Esophagus (tissue), 2 donors: ENCODE results near the gene PRKCH. TPM values are rescaled to one million over a fixed set of nuclear protein-coding genes. Genes with fewer than 3 reads are reported as not detected.
A peak's percentile ranks its signal among the peaks of the same experiment; 100 is the strongest.

Experiments
- H3K27ac ChIP-seq, 2 donors: one replicate each; pipeline ENCODE4 v1.5.1; 2013; ENCODE audit warnings: low read depth in 2 of 2, mild to moderate bottlenecking in 2 of 2, inconsistent platforms in 1 of 2, low read length in 1 of 2, moderate library complexity in 1 of 2
- H3K27me3 ChIP-seq, 2 donors: one replicate each; pipeline ENCODE4 v1.6.1; 2013; ENCODE audit warnings: low read length in 2 of 2, control low read depth in 1 of 2, mild to moderate bottlenecking in 1 of 2; ENCODE audit not compliant: insufficient read depth in 2 of 2, control insufficient read depth in 1 of 2
- H3K36me3 ChIP-seq, 2 donors: one replicate each; pipeline ENCODE4 v1.6.1; 2013; ENCODE audit warnings: low read length in 1 of 2; ENCODE audit not compliant: control insufficient read depth in 2 of 2, insufficient read depth in 2 of 2
- H3K4me1 ChIP-seq, 2 donors: one replicate each; pipeline ENCODE4 v1.6.1; 2013; ENCODE audit warnings: low read length in 1 of 2; ENCODE audit not compliant: control insufficient read depth in 2 of 2, insufficient read depth in 2 of 2
- H3K4me3 ChIP-seq, 2 donors: one replicate each; pipeline ENCODE4 v1.5.1; 2013; ENCODE audit warnings: low read length in 2 of 2, mild to moderate bottlenecking in 2 of 2, low read depth in 1 of 2, moderate library complexity in 1 of 2
- H3K9me3 ChIP-seq, 2 donors: one replicate each; pipeline ENCODE4 v1.6.1; 2013; ENCODE audit warnings: mild to moderate bottlenecking in 2 of 2, low read depth in 1 of 2, low read length in 1 of 2, moderate library complexity in 1 of 2; ENCODE audit not compliant: control insufficient read depth in 2 of 2, insufficient read depth in 1 of 2
- WGBS, 2 donors: extraction: QIAGEN DNeasy Blood & Tissue Kit; methylation state at CpG; one replicate each; pipeline ENCODE4 v1.1.7; 2013; 5-methylcytosine and 5-hydroxymethylcytosine counted together
- polyA plus RNA-seq, 2 donors: library from polyadenylated mRNA; stranded (reverse); fragments of 200-250 nt; gene quantifications; one replicate each; pipeline ENCODE4 v1.2.3, GENCODE V29; 2013
- donor health status: healthy with polysubstance abuse.
- donor health status: Bipolar disorder and iron deficiency.

The PRKCH gene
- polyA plus RNA-seq, 2 donors: 17.3 to 17.6 TPM

DNA sequence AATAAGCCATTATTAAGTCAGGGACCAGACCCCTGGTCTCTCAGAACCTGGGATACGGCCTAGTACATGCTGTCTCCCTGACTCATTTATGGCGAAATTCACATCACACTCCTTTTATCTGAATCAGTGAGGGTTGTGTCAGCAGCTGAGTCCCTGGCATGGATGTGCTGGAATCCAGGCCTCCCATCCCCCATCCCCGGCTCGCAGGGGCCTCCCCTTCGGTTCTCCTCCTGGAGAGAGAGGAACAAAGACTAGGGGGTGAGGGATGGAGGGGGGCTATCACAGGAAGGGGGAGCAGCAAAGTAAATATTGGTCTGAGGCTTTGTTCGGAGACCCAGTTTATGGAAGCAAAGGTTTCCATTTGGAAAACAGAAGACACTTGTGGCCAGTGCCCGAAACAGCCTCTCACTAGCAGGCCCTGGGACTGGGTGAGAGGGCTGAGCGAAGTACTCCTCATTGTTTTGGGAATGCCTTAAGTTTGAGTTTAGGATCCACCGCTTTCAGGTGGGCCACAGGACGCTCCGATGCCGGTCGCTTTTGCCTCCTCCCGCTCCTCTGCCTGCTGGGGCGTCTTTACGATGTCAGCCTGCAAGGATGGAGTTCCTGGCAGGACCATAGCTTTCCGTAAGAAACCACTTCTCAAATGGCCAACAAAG lies 145.0 kb downstream of the PRKCH start:
- WGBS, 2 donors: 73 to 75% methylated on average over 17 of the region's 17 CpGs
- H3K4me1 ChIP-seq: peaks cover 3 to 10% of the 10 kb centered on the region in 2 donors
- no peak overlapping the region for H3K27ac ChIP-seq
- H3K9me3 ChIP-seq: no peaks in the 10 kb centered on the region
- H3K36me3 ChIP-seq: no peaks in the 10 kb centered on the region
- H3K27me3 ChIP-seq: no peaks in the 10 kb centered on the region
- H3K4me3 ChIP-seq: no peak overlapping the region

DNA sequence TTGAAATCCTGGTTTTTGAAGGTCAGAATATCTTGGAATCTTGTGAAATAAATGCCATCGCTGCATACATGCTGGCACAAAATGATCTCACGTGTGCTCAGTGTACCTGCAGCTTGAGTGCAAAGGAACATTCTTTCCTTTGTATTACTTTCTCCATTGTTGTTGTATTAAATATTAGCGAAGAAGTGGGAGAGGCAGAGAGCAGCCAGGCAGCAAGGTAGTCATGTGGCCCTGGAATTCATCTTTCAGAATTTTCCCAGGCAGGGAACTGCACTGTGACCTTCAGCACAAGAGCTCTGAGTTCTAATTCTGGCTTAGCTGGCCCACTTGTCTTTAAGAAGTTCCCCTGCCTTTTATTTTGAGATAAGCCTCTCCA lies 145.5 kb downstream of the PRKCH start:
- Histone ChIP-seq H3K36me3 (no peaks in the 10 kb centered on the region), H3K4me1 (peaks cover 4 to 10% of the 10 kb centered on the region in 2 donors), H3K9me3 (no peaks in the 10 kb centered on the region), H3K27ac (no peak overlapping the region), H3K27me3 (no peaks in the 10 kb centered on the region), H3K4me3 (no peak overlapping the region)
- 77 to 87% methylated on average over 3 of the region's 3 CpGs for WGBS, 2 donors

DNA sequence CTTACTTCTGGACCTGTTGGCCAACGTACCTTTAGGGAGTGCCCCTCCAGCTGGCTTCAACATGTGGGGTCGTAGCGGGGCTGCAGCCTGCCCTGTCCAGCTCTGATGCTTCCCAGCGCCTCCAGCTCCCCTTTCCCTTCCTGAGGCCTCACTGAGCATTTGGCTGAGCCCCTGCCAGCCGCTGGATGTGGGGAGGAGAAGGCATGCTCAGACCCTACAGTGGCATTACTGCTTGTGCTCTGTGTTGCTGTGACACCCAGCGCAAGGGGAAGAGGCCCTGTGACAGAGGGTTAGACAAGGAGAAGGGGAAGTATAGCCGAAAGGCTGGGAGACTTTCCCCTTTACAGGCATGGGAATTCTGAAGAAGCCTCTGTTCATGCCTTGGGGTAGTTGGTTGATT lies 145.9 kb downstream of the PRKCH start:
- 82 to 86% methylated on average over 7 of the region's 7 CpGs for WGBS, 2 donors
- no peaks in the 10 kb centered on the region for H3K36me3 ChIP-seq
- H3K9me3 ChIP-seq: no peaks in the 10 kb centered on the region
- H3K4me1 ChIP-seq: peaks cover 6 to 10% of the 10 kb centered on the region in 2 donors
- H3K4me3 ChIP-seq: no peak overlapping the region
- peak overlapping the region in 1 of 2 donors; percentile 18 for H3K27ac ChIP-seq
- no peaks in the 10 kb centered on the region for H3K27me3 ChIP-seq

DNA sequence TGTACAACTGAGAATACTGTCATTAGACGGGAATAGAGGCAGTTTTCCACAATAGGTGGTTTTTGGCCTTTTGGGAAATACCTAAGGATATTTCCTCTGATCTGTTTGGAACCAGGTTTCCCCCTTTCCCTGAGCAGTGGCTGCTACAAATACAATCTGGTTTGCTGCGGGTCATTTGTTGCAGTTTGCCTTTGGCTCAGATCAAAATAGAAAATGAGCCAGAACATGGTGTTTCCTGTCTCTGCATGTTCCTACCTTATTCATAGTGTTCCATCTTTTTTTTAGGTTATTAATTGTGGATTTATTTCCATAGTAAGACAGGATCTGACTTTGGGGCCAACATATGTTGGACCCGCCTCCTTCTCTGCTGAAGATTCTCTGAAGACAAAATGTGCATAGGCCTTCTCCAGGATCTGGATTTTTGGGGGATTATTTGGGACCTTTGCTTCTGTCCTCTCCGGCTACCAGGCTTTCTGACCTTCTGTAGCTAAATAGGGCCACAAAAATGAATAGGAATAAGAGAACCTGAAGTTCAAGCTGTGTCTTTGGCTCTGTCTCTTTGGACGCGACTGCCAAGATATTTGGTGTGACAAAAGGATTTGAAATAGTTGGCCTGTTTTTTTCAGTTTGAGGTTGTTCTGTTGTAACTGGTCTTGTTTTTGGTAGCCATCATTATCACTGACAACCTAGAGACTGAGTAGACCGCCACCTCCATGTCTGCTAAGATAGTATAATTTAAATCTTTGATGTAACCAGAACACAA lies 146.9 kb downstream of the PRKCH start:
- H3K9me3 ChIP-seq: no peaks in the 10 kb centered on the region
- H3K4me3 ChIP-seq: no peak overlapping the region
- H3K27me3 ChIP-seq: no peaks in the 10 kb centered on the region
- WGBS, 2 donors: 56 to 68% methylated on average over 7 of the region's 7 CpGs
- no peaks in the 10 kb centered on the region for H3K36me3 ChIP-seq
- H3K4me1 ChIP-seq: peaks cover 6 to 10% of the 10 kb centered on the region in 2 donors
- peak overlapping the region in 1 of 2 donors; percentile 42 for H3K27ac ChIP-seq

DNA sequence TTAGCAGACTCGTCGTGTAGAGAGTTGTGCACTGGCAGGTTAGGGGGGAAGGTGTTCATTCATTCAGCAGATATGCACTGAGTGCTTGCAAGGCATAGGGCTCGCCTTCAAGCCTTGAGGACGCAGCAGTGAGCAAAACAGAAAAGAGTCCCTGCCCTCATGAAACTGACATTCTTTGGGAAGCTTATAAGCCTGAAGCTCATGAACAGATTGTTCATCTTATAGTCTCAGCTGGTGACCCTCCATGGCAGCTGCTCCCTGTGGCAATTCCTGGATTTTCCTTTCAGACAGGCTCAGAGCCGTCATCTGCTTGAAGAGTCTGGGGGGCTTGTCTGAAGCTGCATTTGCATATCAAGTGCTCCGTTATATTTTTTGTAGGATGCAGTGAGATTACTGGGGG lies 148.4 kb downstream of the PRKCH start:
- Histone ChIP-seq H3K27me3 (no peaks in the 10 kb centered on the region), H3K4me1 (peaks cover 6 to 10% of the 10 kb centered on the region in 2 donors), H3K36me3 (no peaks in the 10 kb centered on the region), H3K9me3 (no peaks in the 10 kb centered on the region), H3K4me3 (no peak overlapping the region), H3K27ac (no peak overlapping the region)
- WGBS, 2 donors: 86 to 88% methylated on average over 6 of the region's 6 CpGs

DNA sequence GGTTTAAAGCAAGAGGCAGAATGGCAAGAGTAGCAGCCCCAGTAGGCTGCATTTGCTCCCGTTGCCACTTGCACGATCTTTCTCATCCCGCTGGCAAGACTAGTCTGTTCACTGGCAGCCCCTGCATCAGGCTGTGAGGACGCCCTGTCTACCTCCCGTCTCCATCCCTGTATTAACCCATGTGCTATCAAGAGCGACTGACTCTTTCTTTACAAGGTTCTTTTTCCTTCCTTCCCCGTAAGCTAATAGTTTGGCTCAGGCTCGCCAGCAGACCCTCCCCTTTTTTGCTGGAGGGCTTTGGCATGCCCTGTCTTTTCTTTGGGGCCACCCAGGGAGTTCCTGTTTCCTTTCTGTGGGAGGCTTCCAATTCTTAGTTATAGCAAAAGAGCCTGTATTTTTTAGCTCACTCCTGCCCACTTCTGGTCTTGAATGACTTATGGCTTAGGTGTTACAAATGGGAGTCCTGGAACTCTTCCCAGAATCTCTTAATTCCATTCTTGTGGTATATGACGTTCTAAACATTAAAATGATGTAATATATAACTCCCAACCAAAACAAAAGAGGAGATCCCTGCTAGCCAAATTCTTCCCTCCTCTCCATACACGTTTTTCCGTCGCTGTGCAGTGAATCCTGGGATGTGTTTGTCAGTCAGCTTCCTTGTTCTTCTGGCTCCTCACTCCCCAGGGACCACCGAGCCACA lies 149.0 kb downstream of the PRKCH start:
- Histone ChIP-seq H3K36me3 (no peaks in the 10 kb centered on the region), H3K27ac (peak overlapping the region; percentile 35 to 71), H3K4me1 (peaks cover 6 to 10% of the 10 kb centered on the region in 2 donors), H3K27me3 (no peaks in the 10 kb centered on the region), H3K9me3 (no peaks in the 10 kb centered on the region), H3K4me3 (no peak overlapping the region)
- WGBS, 2 donors: 16 to 31% methylated on average over 13 of the region's 13 CpGs

DNA sequence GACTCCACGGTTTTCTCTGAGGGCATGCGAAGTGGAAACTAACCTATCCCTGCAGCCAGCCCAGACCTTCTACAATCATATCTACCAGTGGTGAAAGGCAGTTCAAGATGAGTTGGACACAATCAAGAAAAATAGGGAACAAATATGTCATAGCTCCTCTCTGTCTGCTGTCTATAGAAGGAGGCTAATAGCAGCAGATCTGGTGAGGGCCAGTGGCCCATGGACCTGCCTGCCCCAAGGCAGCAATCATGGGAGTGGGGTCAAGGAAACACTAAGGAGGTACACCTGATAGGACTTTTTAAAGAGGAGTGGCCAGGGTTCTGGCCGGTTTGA lies 149.5 kb downstream of the PRKCH start:
- peaks cover 6 to 10% of the 10 kb centered on the region in 2 donors for H3K4me1 ChIP-seq

DNA sequence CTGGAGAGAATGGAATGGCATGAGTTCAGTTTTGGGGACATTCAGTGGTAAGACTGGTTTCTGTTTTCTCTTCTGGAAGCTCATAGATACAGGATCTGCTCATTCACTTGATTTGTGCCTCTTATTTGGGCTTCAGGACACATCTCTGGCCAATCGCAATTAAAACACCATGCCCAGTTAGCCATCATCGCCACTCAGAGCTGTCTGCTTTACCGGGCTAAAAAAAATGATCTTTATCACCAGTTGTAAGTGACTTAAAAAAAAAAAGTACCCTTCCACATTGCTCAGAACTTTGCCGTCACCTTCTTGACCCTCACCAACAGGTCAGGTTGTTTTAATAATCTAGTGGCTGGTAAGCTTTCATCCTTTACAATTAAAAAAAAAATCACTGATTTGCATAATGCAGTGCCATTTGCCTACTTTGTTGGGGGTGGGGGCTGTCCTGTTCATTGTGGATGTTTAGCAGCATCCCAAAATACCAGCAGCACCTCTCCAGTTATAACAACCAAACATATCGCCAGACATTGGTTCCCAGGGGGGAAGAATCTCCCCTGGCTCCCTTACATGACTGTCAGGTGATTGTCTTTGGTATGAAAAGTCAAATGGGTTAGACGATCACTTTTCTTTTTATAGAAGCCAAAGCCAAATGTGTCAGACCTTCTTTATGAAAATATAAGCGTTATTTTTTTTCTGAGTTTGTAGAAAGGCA lies 150.1 kb downstream of the PRKCH start:
- H3K4me1 ChIP-seq: peaks cover 6 to 11% of the 10 kb centered on the region in 2 donors
- H3K27ac ChIP-seq: peak overlapping the region; percentile 71 to 82
- peak overlapping the region in 1 of 2 donors; percentile 31 for H3K4me3 ChIP-seq
- no peaks in the 10 kb centered on the region for H3K27me3 ChIP-seq
- H3K9me3 ChIP-seq: no peaks in the 10 kb centered on the region
- 62 to 63% methylated on average over 7 of the region's 7 CpGs for WGBS, 2 donors
- no peaks in the 10 kb centered on the region for H3K36me3 ChIP-seq

More for the DNA sequence above, 149.5 kb downstream of the PRKCH start:
- no peaks in the 10 kb centered on the region for H3K9me3 ChIP-seq
- 62 to 65% methylated on average over 3 of the region's 3 CpGs for WGBS, 2 donors
- H3K4me3 ChIP-seq: no peak overlapping the region
- H3K27ac ChIP-seq: peak overlapping the region; percentile 35 to 71
- H3K36me3 ChIP-seq: no peaks in the 10 kb centered on the region
- no peaks in the 10 kb centered on the region for H3K27me3 ChIP-seq

DNA sequence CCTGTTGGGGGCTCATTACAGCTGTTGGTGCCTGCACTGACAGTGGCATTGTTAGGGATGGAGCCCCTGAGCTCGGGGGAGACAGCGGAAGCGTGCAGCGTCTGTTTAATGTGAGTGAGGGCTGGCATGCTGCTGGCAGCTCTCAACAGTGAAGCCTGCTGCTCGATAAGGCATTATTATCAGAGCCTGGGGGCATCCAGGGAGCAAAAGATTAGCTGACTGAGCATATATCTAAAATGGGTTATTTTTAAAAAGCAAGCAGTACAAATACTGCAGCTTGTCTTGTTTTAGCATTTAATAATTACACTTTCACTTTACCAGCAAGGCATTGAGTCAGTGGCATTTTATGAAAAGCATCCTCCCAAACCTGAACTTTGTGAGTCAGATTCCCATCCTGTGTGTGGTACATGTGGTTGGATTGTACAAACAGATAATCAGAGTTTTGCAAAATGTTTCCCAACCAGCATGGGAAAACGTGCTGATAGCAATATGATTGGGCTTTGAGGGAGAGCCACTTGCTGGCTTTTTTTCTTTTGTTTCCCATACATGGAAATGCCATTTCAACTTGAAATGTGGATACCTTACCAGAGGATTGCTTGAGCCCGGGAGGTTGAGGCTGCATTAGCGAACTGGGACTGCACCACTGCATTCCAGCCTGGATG lies 150.8 kb downstream of the PRKCH start:
- Histone ChIP-seq H3K4me1 (peaks cover 5 to 9% of the 10 kb centered on the region in 2 donors), H3K9me3 (no peaks in the 10 kb centered on the region), H3K27me3 (no peaks in the 10 kb centered on the region), H3K36me3 (no peaks in the 10 kb centered on the region), H3K4me3 (peak overlapping the region in 1 of 2 donors; percentile 31), H3K27ac (peak overlapping the region; percentile 71 to 82)
- WGBS, 2 donors: 35 to 45% methylated on average over 8 of the region's 8 CpGs
